ENCODE data around the gene EYA2.

DNA sequence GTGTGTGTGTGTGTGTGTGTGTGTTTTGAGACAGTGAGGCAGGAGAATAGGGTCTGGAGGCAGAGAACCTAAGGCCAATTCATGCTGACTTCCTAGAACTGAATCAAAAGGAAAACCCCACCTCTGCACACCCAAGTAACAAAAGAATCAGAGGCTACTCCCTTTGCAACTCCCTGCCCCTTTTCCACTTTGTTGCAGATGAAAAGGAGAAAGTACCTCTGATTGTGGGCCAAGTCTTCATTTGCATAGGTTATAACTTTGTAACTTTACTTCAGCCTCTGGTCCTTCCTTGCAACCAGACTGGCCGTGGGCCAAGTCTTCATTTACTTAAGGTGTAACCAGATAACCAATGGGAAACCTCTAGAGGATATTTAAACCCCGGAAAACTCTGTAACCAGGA is 168.8 kb downstream of the EYA2 start:
- TF ChIP-seq, protein P1, sequence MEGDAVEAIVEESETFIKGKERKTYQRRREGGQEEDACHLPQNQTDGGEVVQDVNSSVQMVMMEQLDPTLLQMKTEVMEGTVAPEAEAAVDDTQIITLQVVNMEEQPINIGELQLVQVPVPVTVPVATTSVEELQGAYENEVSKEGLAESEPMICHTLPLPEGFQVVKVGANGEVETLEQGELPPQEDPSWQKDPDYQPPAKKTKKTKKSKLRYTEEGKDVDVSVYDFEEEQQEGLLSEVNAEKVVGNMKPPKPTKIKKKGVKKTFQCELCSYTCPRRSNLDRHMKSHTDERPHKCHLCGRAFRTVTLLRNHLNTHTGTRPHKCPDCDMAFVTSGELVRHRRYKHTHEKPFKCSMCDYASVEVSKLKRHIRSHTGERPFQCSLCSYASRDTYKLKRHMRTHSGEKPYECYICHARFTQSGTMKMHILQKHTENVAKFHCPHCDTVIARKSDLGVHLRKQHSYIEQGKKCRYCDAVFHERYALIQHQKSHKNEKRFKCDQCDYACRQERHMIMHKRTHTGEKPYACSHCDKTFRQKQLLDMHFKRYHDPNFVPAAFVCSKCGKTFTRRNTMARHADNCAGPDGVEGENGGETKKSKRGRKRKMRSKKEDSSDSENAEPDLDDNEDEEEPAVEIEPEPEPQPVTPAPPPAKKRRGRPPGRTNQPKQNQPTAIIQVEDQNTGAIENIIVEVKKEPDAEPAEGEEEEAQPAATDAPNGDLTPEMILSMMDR (conservative IDR thresholded peaks at IDR 0.05 in 1 of 2, IDR thresholded peaks at IDR 0.05 in 1 of 2; ENCODE audit: extremely low read depth in 1 of 2, insufficient read depth in 1 of 2, low read depth in 1 of 2, low read length in 2 of 2), result no peak
- TF ChIP-seq EZH2 (IDR thresholded peaks at IDR 0.05; ENCODE audit: borderline replicate concordance, low read length), result no peak

Data from mammary epithelial cell (primary cell).